Stimulated activated CD4-positive, alpha-beta T cell treated with anti-CD3 and anti-CD28 coated beads, Interleukin-1b, Interleukin-23, amount 100 ng/mL, for 4 hours (primary cell): Measurements from ENCODE around the gene CHRNA7.

ENCODE experiments used
- DNase-seq, 2 donors: peaks; one replicate each; pipeline ENCODE4 v3.0.0-alpha.2; 2020; ENCODE audit warnings: low read depth in 2 of 2

CHRNA7 gene

GRCh38 chr15:32089851-32090359 lies 59.6 kb downstream of the CHRNA7 start:
- no peak for DNase-seq

- no peak for DNase-seq
Observed at GRCh38 chr15:32091505-32092380, 61.4 kb downstream of the CHRNA7 start.

GRCh38 chr15:32096213-32096612 lies 65.9 kb downstream of the CHRNA7 start:
- no peak for DNase-seq

GRCh38 chr15:32096916-32097617 lies 66.8 kb downstream of the CHRNA7 start:
- DNase-seq = no peak

GRCh38 chr15:32098033-32098432 lies 67.7 kb downstream of the CHRNA7 start:
- DNase-seq = no peak

- DNase-seq = no peak
Observed at GRCh38 chr15:32099097-32099785, 68.9 kb downstream of the CHRNA7 start.

GRCh38 chr15:32099956-32100684 lies 69.8 kb downstream of the CHRNA7 start:
- no peak for DNase-seq

GRCh38 chr15:32104061-32104995 lies 74.0 kb downstream of the CHRNA7 start:
- no peak for DNase-seq

- DNase-seq = no peak
Observed at GRCh38 chr15:32105258-32106241, 75.2 kb downstream of the CHRNA7 start.

GRCh38 chr15:32106401-32107381 lies 76.4 kb downstream of the CHRNA7 start:
- DNase-seq = no peak

GRCh38 chr15:32107477-32108080 lies 77.3 kb downstream of the CHRNA7 start:
- no peak for DNase-seq

- no peak for DNase-seq
Observed at GRCh38 chr15:32108661-32109060, 78.3 kb downstream of the CHRNA7 start.

- DNase-seq = no peak
Observed at GRCh38 chr15:32112101-32112500, 81.8 kb downstream of the CHRNA7 start.

GRCh38 chr15:32113224-32113623 lies 82.9 kb downstream of the CHRNA7 start:
- no peak for DNase-seq

- no peak for DNase-seq
Observed at GRCh38 chr15:32117122-32117521, 86.8 kb downstream of the CHRNA7 start.

GRCh38 chr15:32119286-32119685 lies 89.0 kb downstream of the CHRNA7 start:
- no peak for DNase-seq

GRCh38 chr15:32119694-32120330 lies 89.5 kb downstream of the CHRNA7 start:
- DNase-seq = no peak
